GM19099 (cell line): ENCODE measurements around the gene KIF17.

Experiments used
- POLR2A ChIP-seq: IDR thresholded peaks from 3 replicates; pipeline ENCODE4 v1.6.1; 2011; ENCODE audit warnings: low read depth; ENCODE audit not compliant: insufficient read length; ENCODE audit errors: extremely low read depth

Gene KIF17

GRCh38 chr1:20730690-20731056 lies 12.9 kb upstream of the KIF17 start:
- TF ChIP-seq POLR2A = no peak

- no peak for TF ChIP-seq POLR2A
These were observed 12.3 kb upstream of the KIF17 start for GRCh38 chr1:20729990-20730689.

GRCh38 chr1:20729155-20729931 lies 11.5 kb upstream of the KIF17 start:
- TF ChIP-seq POLR2A = no peak

- TF ChIP-seq POLR2A = no peak
These were observed 10.8 kb upstream of the KIF17 start for GRCh38 chr1:20728371-20729154.

GRCh38 chr1:20727746-20728316 lies 10.0 kb upstream of the KIF17 start:
- no peak for TF ChIP-seq POLR2A

- TF ChIP-seq POLR2A = no peak
These were observed 9.3 kb upstream of the KIF17 start for GRCh38 chr1:20726932-20727745.

- no peak for TF ChIP-seq POLR2A
These were observed 8.5 kb upstream of the KIF17 start for GRCh38 chr1:20726118-20726911.

GRCh38 chr1:20725189-20726117 lies 7.6 kb upstream of the KIF17 start:
- no peak for TF ChIP-seq POLR2A

GRCh38 chr1:20724364-20725188 lies 6.8 kb upstream of the KIF17 start:
- TF ChIP-seq POLR2A = no peak

- no peak for TF ChIP-seq POLR2A
These were observed 5.9 kb upstream of the KIF17 start for GRCh38 chr1:20723537-20724363.

- TF ChIP-seq POLR2A = no peak
These were observed 5.3 kb upstream of the KIF17 start for GRCh38 chr1:20723159-20723536.
